Activated CD8-positive, alpha-beta memory T cell treated with anti-CD3 and anti-CD28 coated beads for 36 hours (primary cell): Measurements from ENCODE around the gene ZNF892. TPM values are rescaled to one million over a fixed set of nuclear protein-coding genes. Genes with fewer than 3 reads are reported as not detected.
"Not testable (repeated sequence)": the region's sequence is repeated elsewhere in the genome, so short reads cannot be mapped to it uniquely, and the experiment has no call there.

ENCODE experiments used
- CTCF ChIA-PET: fragments of 350-600 bp; sonication (Branson Sonifier 250); formaldehyde crosslinking; loops from one replicate; lab custom pipeline; 2021; ENCODE audit warnings: antibody characterized with exemption; lab: Charles Lee
- POLR2A ChIA-PET: fragments of 350-600 bp; sonication (Branson Sonifier 250); formaldehyde crosslinking; loops from one replicate; lab custom pipeline; 2021; ENCODE audit warnings: antibody characterized with exemption; lab: Charles Lee
- total RNA-seq, 2 experiments: library from RNA; stranded (reverse); gene quantifications; one replicate each; pipeline ENCODE4 v1.2.3, GENCODE V29; 2021

ZNF892 gene
- total RNA-seq: 1 to 10 TPM; 3.4 to 4.3 TPM

GRCh38 chr2:95207111-95207961 is at the start of gene ZNF892:
TSS of gene ZNF892 (plus strand) at chr2:95207521. CDS start at chr2:95207816, 295 bp downstream.
- ChIA-PET CTCF (no interaction called here), POLR2A (no interaction called here)

- CTCF ChIA-PET: interaction anchor here (1.1 kb wide), 1 partner anchor 43 kb away, joined by 3 read pairs; no protein-coding TSS in a partner anchor
- POLR2A ChIA-PET: no interaction called here
Measured at GRCh38 chr2:95158441-95158840, 48.9 kb upstream of the ZNF892 start.

- ChIA-PET POLR2A (interaction anchor here (0.5 to 1.2 kb wide), 2 partner anchors 14 to 38 kb away, joined by 3 to 10 read pairs; partner anchors contain the start of gene MRPS5), CTCF (interaction anchor here (0.7 to 1.1 kb wide), 2 partner anchors 31 to 43 kb away, joined by 3 read pairs; no protein-coding TSS in a partner anchor)
Measured at GRCh38 chr2:95158891-95159619, 48.3 kb upstream of the ZNF892 start.

GRCh38 chr2:95159690-95160449 is 47.5 kb upstream of the ZNF892 start, which contains the start of gene ZNF514:
TSS of gene ZNF514 (minus strand) at chr2:95159848. CDS start at chr2:95153253, 6,595 bp downstream.
- POLR2A ChIA-PET: interaction anchor here (1.2 kb wide), 1 partner anchor 38 kb away, joined by 10 read pairs; the partner anchor contains the start of gene MRPS5

GRCh38 chr2:95165030-95165370 is 42.3 kb upstream of the ZNF892 start:
- POLR2A ChIA-PET: interaction anchor here (1.3 to 1.6 kb wide), 2 partner anchors 43 to 44 kb away, joined by 4 read pairs; no protein-coding TSS in a partner anchor
- CTCF ChIA-PET: interaction anchor here (1.2 kb wide), 1 partner anchor 143 kb away, joined by 4 read pairs; no protein-coding TSS in a partner anchor

More at GRCh38 chr2:95159690-95160449, 47.5 kb upstream of the ZNF892 start, which contains the start of gene ZNF514:
- CTCF ChIA-PET: interaction anchor here (0.7 to 1.1 kb wide), 2 partner anchors 32 to 44 kb away, joined by 3 read pairs; no protein-coding TSS in a partner anchor

- ChIA-PET POLR2A (interaction anchor here (1.3 to 1.6 kb wide), 2 partner anchors 43 to 44 kb away, joined by 4 read pairs; no protein-coding TSS in a partner anchor), CTCF (interaction anchor here (1.2 kb wide), 1 partner anchor 143 kb away, joined by 4 read pairs; no protein-coding TSS in a partner anchor)
Measured at GRCh38 chr2:95165371-95166064, 41.8 kb upstream of the ZNF892 start, which contains the start of gene ZNF2. TSS of gene ZNF2 (plus strand) at chr2:95165809. CDS start at chr2:95176227, 10,418 bp downstream.

GRCh38 chr2:95166065-95166763 is 41.1 kb upstream of the ZNF892 start:
- CTCF ChIA-PET: no interaction called here
- POLR2A ChIA-PET: interaction anchor here (1.6 kb wide), 1 partner anchor 44 kb away, joined by 4 read pairs; no protein-coding TSS in a partner anchor

- ChIA-PET CTCF (no interaction called here), POLR2A (interaction anchor here (0.5 kb wide), 1 partner anchor 67 kb away, joined by 7 read pairs; no protein-coding TSS in a partner anchor)
Measured at GRCh38 chr2:95171902-95172301, 35.4 kb upstream of the ZNF892 start.

- POLR2A ChIA-PET: no interaction called here
- CTCF ChIA-PET: no interaction called here
Measured at GRCh38 chr2:95174031-95174542, 33.2 kb upstream of the ZNF892 start.

GRCh38 chr2:95179451-95179850 is 27.9 kb upstream of the ZNF892 start:
- CTCF ChIA-PET: no interaction called here

GRCh38 chr2:95181774-95182173 is 25.5 kb upstream of the ZNF892 start:
- POLR2A ChIA-PET: no interaction called here
- CTCF ChIA-PET: no interaction called here

More at GRCh38 chr2:95179451-95179850, 27.9 kb upstream of the ZNF892 start:
- POLR2A ChIA-PET: no interaction called here

GRCh38 chr2:95185197-95185596 is 22.1 kb upstream of the ZNF892 start:
- ChIA-PET CTCF (interaction anchor here (1.2 kb wide), 1 partner anchor 10 kb away, joined by 3 read pairs; no protein-coding TSS in a partner anchor), POLR2A (no interaction called here)

- ChIA-PET CTCF (interaction anchor here (1.2 kb wide), 1 partner anchor 9 kb away, joined by 3 read pairs; no protein-coding TSS in a partner anchor), POLR2A (no interaction called here)
Measured at GRCh38 chr2:95185973-95186372, 21.3 kb upstream of the ZNF892 start.

- CTCF ChIA-PET: not testable (repeated sequence)
Measured at GRCh38 chr2:95192956-95193355, 14.4 kb upstream of the ZNF892 start.

GRCh38 chr2:95203911-95204310 is 3.4 kb upstream of the ZNF892 start:
- ChIA-PET CTCF (no interaction called here), POLR2A (no interaction called here)

More at GRCh38 chr2:95192956-95193355, 14.4 kb upstream of the ZNF892 start:
- POLR2A ChIA-PET: not testable (repeated sequence)

GRCh38 chr2:95204396-95204795 is 2.9 kb upstream of the ZNF892 start:
- ChIA-PET CTCF (no interaction called here), POLR2A (no interaction called here)

- ChIA-PET CTCF (interaction anchor here (0.7 kb wide), 1 partner anchor 139 kb away, joined by 3 read pairs; no protein-coding TSS in a partner anchor), POLR2A (no interaction called here)
Measured at GRCh38 chr2:95206096-95206495, 1.2 kb upstream of the ZNF892 start.
